Upper lobe of left lung (tissue), 4 donors: Measurements from ENCODE around the gene ZNF423.

Experiments used
- EP300 ChIP-seq, 4 donors: sonication (generic); formaldehyde crosslinking; IDR thresholded peaks; one replicate each; pipeline ENCODE4 v1.5.1; 2017; ENCODE audit warnings: antibody characterized with exemption in 4 of 4, control low read depth in 2 of 4
- POLR2AphosphoS5 ChIP-seq, 2 donors: sonication (generic); formaldehyde crosslinking; IDR thresholded peaks; one replicate each; pipeline ENCODE4 v1.5.1; 2017; ENCODE audit warnings: antibody characterized with exemption in 2 of 2
- TF ChIP-seq, protein P1 (sequence below), 6 experiments: fragments of 450-650 bp in 4 of 6; fragments of 200-600 bp in 2 of 6; sonication (generic) in 2 of 6; IDR thresholded peaks; one replicate each; pipeline ENCODE4 v1.5.1; 2016 to 2019; ENCODE audit warnings: antibody characterized with exemption in 6 of 6

DNA sequence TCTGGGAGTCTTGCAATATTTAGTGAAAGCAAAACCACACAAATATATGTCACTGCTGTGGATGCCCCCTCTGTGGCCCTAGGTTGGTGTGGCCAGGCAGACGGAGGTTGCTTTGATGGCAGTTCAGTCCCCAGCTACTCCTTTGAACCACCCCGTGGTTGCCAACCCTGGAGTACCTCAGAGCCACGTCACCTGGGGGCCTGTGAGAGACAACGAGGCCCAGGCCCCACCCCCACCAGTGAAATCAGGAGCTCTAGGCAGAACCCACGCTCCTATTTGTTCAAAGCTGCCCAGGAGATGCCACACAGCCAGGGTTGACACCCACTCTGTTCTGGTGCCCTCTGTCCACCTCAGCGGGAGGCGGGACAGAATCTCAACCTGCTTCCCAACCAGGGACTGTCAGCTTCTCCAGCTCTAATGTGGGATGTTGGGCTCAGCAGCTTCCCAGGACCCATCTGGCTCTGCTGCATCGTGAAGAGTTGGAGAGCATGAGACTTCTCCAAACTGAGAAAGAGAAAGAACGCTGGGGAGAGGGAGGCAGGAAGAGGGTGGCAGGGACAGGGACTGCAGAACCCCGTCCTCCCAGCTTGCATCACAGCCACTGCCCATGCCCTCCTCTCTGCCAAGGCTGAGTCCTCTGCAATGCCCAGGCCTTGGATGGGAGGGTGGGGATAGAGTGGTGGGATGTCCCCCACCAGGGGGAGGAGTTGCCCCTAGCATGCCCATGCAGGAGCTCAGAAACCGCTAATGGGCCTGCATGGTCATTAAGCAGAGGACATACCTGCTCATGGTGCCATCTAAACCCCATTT lies 400.5 kb downstream of the ZNF423 start:
- TF ChIP-seq POLR2AphosphoS5 (IDR thresholded peaks at IDR 0.05), result no peak
- no peak for TF ChIP-seq EP300 (IDR thresholded peaks at IDR 0.05)
- TF ChIP-seq, protein P1, sequence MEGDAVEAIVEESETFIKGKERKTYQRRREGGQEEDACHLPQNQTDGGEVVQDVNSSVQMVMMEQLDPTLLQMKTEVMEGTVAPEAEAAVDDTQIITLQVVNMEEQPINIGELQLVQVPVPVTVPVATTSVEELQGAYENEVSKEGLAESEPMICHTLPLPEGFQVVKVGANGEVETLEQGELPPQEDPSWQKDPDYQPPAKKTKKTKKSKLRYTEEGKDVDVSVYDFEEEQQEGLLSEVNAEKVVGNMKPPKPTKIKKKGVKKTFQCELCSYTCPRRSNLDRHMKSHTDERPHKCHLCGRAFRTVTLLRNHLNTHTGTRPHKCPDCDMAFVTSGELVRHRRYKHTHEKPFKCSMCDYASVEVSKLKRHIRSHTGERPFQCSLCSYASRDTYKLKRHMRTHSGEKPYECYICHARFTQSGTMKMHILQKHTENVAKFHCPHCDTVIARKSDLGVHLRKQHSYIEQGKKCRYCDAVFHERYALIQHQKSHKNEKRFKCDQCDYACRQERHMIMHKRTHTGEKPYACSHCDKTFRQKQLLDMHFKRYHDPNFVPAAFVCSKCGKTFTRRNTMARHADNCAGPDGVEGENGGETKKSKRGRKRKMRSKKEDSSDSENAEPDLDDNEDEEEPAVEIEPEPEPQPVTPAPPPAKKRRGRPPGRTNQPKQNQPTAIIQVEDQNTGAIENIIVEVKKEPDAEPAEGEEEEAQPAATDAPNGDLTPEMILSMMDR (IDR thresholded peaks at IDR 0.05), result no peak
